Upper lobe of right lung (tissue), 1 donor: ENCODE results near the gene PITRM1. TPM values are rescaled to one million over a fixed set of nuclear protein-coding genes. Genes with fewer than 3 reads are reported as not detected.

Experiments
- ATAC-seq: fragments of 200-7000 bp; cut with Tn5 transposase; one replicate; pipeline ENCODE4 v1.9.1; 2020; ENCODE audit warnings: mild to moderate bottlenecking, moderate library complexity
- DNase-seq: peaks from one replicate; pipeline ENCODE4 v3.0.0-alpha.2; 2020
- H3K27ac ChIP-seq: fragments of 200-600 bp; one replicate; pipeline ENCODE4 v1.8.0; 2022
- H3K27me3 ChIP-seq: fragments of 200-600 bp; one replicate; pipeline ENCODE4 v1.8.0; 2022; ENCODE audit warnings: mild to moderate bottlenecking
- H3K36me3 ChIP-seq: fragments of 200-600 bp; one replicate; pipeline ENCODE4 v1.8.0; 2022
- H3K4me1 ChIP-seq: fragments of 200-600 bp; one replicate; pipeline ENCODE4 v1.8.0; 2022
- H3K4me3 ChIP-seq: fragments of 200-600 bp; one replicate; pipeline ENCODE4 v1.8.0; 2022; ENCODE audit warnings: mild to moderate bottlenecking
- H3K9me3 ChIP-seq: fragments of 200-600 bp; one replicate; pipeline ENCODE4 v1.8.0; 2022
- intact Hi-C: fragments of 100-400 bp; cut with DNase I; formaldehyde crosslinking; loops from one replicate; pipeline ENCODE4 v1.11.0; 2022
- total RNA-seq: library from RNA; stranded (reverse); fragmentation: NEBNext Ultra II Directional; extraction: Animal tissue kit (Norgen Biotek cat#: 25700); gene quantifications from one replicate; pipeline ENCODE4 v1.2.1, GENCODE V29; 2021
- TF ChIP-seq, protein P1 (sequence below): fragments of 200-600 bp; IDR thresholded peaks from one replicate; pipeline ENCODE4 v1.8.0; 2022; ENCODE audit warnings: antibody characterized with exemption
- donor health status: DM: no; HTN: yes; CAD: no; lungs with severe emphysema.

Gene PITRM1
- total RNA-seq, 1 donor from 2014 or later: 65.0 TPM

- intact Hi-C loops: no loop called here
- Histone ChIP-seq H3K27ac (no peak overlapping the region), H3K4me1 (peaks cover 24% of the 10 kb centered on the region), H3K27me3 (no peaks in the 10 kb centered on the region), H3K9me3 (no peaks in the 10 kb centered on the region), H3K36me3 (no peaks in the 10 kb centered on the region), H3K4me3 (no peak overlapping the region)
- ATAC-seq (peak; percentile 62), DNase-seq (no peak)
- TF ChIP-seq, protein P1, sequence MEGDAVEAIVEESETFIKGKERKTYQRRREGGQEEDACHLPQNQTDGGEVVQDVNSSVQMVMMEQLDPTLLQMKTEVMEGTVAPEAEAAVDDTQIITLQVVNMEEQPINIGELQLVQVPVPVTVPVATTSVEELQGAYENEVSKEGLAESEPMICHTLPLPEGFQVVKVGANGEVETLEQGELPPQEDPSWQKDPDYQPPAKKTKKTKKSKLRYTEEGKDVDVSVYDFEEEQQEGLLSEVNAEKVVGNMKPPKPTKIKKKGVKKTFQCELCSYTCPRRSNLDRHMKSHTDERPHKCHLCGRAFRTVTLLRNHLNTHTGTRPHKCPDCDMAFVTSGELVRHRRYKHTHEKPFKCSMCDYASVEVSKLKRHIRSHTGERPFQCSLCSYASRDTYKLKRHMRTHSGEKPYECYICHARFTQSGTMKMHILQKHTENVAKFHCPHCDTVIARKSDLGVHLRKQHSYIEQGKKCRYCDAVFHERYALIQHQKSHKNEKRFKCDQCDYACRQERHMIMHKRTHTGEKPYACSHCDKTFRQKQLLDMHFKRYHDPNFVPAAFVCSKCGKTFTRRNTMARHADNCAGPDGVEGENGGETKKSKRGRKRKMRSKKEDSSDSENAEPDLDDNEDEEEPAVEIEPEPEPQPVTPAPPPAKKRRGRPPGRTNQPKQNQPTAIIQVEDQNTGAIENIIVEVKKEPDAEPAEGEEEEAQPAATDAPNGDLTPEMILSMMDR: no peak
Observed at GRCh38 chr10:3099291-3100092, 73.1 kb downstream of the PITRM1 start.

DNA sequence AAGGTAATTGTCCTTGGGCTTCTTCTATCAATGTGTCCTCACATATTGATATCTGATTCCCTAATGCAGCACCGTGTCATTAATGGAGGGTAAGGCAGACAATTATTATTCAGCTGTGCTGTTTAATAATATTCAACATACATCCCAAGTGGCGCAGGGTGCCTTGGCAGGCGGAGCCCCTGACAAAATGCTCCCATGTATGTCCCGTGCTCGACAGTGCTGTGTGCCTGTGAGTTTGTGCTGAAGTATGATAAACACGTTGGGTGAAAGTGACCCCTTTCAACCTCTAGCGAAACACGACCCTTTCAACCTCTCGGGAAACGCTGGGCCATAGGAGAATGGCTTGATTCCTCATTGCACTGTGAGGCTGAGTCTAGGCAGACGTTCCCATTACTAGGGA lies 73.9 kb downstream of the PITRM1 start:
- DNase-seq: no peak
- intact Hi-C loops: no loop called here
- Histone ChIP-seq H3K9me3 (no peaks in the 10 kb centered on the region), H3K27me3 (no peaks in the 10 kb centered on the region), H3K4me1 (peaks cover 29% of the 10 kb centered on the region), H3K27ac (no peak overlapping the region), H3K4me3 (no peak overlapping the region), H3K36me3 (no peaks in the 10 kb centered on the region)
- TF ChIP-seq, protein P1: no peak
- ATAC-seq: no peak

GRCh38 chr10:3097160-3097559 lies 75.4 kb downstream of the PITRM1 start:
- intact Hi-C loops: no loop called here
- H3K9me3 ChIP-seq: no peaks in the 10 kb centered on the region
- peaks cover 26% of the 10 kb centered on the region for H3K4me1 ChIP-seq
- DNase-seq (no peak), ATAC-seq (no peak)
- no peaks in the 10 kb centered on the region for H3K36me3 ChIP-seq
- H3K4me3 ChIP-seq: no peak overlapping the region
- H3K27me3 ChIP-seq: no peaks in the 10 kb centered on the region
- TF ChIP-seq, protein P1: no peak
- no peak overlapping the region for H3K27ac ChIP-seq

- intact Hi-C loops: no loop called here
- ATAC-seq: no peak
- peak overlapping the region; percentile 14 for H3K4me3 ChIP-seq
Observed at GRCh38 chr10:3096149-3096548, 76.4 kb downstream of the PITRM1 start.

GRCh38 chr10:3095373-3096139 lies 77.0 kb downstream of the PITRM1 start:
- Histone ChIP-seq H3K4me1 (peaks cover 36% of the 10 kb centered on the region), H3K27ac (peak overlapping the region; percentile 80), H3K27me3 (no peaks in the 10 kb centered on the region), H3K4me3 (peak overlapping the region; percentile 14), H3K9me3 (no peaks in the 10 kb centered on the region), H3K36me3 (no peaks in the 10 kb centered on the region)
- TF ChIP-seq, protein P1: no peak
- ATAC-seq: peak; percentile 58
- intact Hi-C loops: no loop called here
- no peak for DNase-seq

More at GRCh38 chr10:3096149-3096548, 76.4 kb downstream of the PITRM1 start:
- peaks cover 31% of the 10 kb centered on the region for H3K4me1 ChIP-seq
- DNase-seq: no peak
- H3K36me3 ChIP-seq: no peaks in the 10 kb centered on the region
- H3K27me3 ChIP-seq: no peaks in the 10 kb centered on the region
- H3K9me3 ChIP-seq: no peaks in the 10 kb centered on the region
- H3K27ac ChIP-seq: peak overlapping the region; percentile 80
- TF ChIP-seq, protein P1: no peak
